ENCODE data around the gene TNKS2. TPM values are rescaled to one million over a fixed set of nuclear protein-coding genes. Genes with fewer than 3 reads are reported as not detected.
"Not testable (repeated sequence)": the region's sequence is repeated elsewhere in the genome, so short reads cannot be mapped to it uniquely, and the experiment has no call there.

The TNKS2 gene
- polyA plus RNA-seq (2012; ENCODE audit: missing spikeins), result 9.0 TPM

GRCh38 chr10:91797874-91798648 lies at the start of gene TNKS2:
Gene TNKS2, plus strand, starts transcription at chr10:91798426. Its CDS starts 265 bp downstream, at chr10:91798691.
- TF ChIP-seq POLR2A (IDR thresholded peaks at IDR 0.05; ENCODE audit: low read depth, low read length) (peak; percentile 76), POLR2AphosphoS5 (IDR thresholded peaks at IDR 0.05; ENCODE audit: low read depth, low read length) (peak; percentile 83), TAF1 (IDR thresholded peaks at IDR 0.05; ENCODE audit: borderline replicate concordance, low read depth, low read length) (peak; percentile 62; the same call in 1 of the 2 replicates)
- DNase-seq (ENCODE audit: insufficient read length), result peak; percentile 81
- peak; percentile 99 for FAIRE-seq

- FAIRE-seq; DNase-seq (ENCODE audit: insufficient read length): not testable (repeated sequence)
These were observed 48.6 kb upstream of the TNKS2 start for GRCh38 chr10:91749592-91749991.

- TF ChIP-seq POLR2AphosphoS5 (IDR thresholded peaks at IDR 0.05; ENCODE audit: low read depth, low read length) (no peak), POLR2A (IDR thresholded peaks at IDR 0.05; ENCODE audit: low read depth, low read length) (no peak), TAF1 (IDR thresholded peaks at IDR 0.05; ENCODE audit: borderline replicate concordance, low read depth, low read length) (no peak)
- no peak for FAIRE-seq
These were observed 41.9 kb upstream of the TNKS2 start for GRCh38 chr10:91756286-91756685.

GRCh38 chr10:91758303-91759146 lies 39.7 kb upstream of the TNKS2 start:
- peak; percentile 67 for FAIRE-seq
- DNase-seq (ENCODE audit: insufficient read length), result no peak

More at GRCh38 chr10:91756286-91756685, 41.9 kb upstream of the TNKS2 start:
- no peak for DNase-seq (ENCODE audit: insufficient read length)

GRCh38 chr10:91759581-91759986 lies 38.6 kb upstream of the TNKS2 start:
- FAIRE-seq (no peak), DNase-seq (ENCODE audit: insufficient read length) (no peak)
- TF ChIP-seq POLR2A (IDR thresholded peaks at IDR 0.05; ENCODE audit: low read depth, low read length) (no peak), TAF1 (IDR thresholded peaks at IDR 0.05; ENCODE audit: borderline replicate concordance, low read depth, low read length) (no peak), POLR2AphosphoS5 (IDR thresholded peaks at IDR 0.05; ENCODE audit: low read depth, low read length) (no peak)

More at GRCh38 chr10:91758303-91759146, 39.7 kb upstream of the TNKS2 start:
- TF ChIP-seq POLR2A (IDR thresholded peaks at IDR 0.05; ENCODE audit: low read depth, low read length), result no peak
- no peak for TF ChIP-seq POLR2AphosphoS5 (IDR thresholded peaks at IDR 0.05; ENCODE audit: low read depth, low read length)
- TF ChIP-seq TAF1 (IDR thresholded peaks at IDR 0.05; ENCODE audit: borderline replicate concordance, low read depth, low read length), result no peak

- TF ChIP-seq POLR2AphosphoS5 (IDR thresholded peaks at IDR 0.05; ENCODE audit: low read depth, low read length), result no peak
- no peak for TF ChIP-seq TAF1 (IDR thresholded peaks at IDR 0.05; ENCODE audit: borderline replicate concordance, low read depth, low read length)
- no peak for TF ChIP-seq POLR2A (IDR thresholded peaks at IDR 0.05; ENCODE audit: low read depth, low read length)
- DNase-seq (ENCODE audit: insufficient read length) (no peak), FAIRE-seq (no peak)
These were observed 36.5 kb upstream of the TNKS2 start for GRCh38 chr10:91761721-91762120.

GRCh38 chr10:91762878-91763277 lies 35.3 kb upstream of the TNKS2 start:
- FAIRE-seq, result no peak
- DNase-seq (ENCODE audit: insufficient read length), result no peak

GRCh38 chr10:91766676-91767075 lies 31.6 kb upstream of the TNKS2 start:
- TF ChIP-seq POLR2AphosphoS5 (IDR thresholded peaks at IDR 0.05; ENCODE audit: low read depth, low read length) (no peak), POLR2A (IDR thresholded peaks at IDR 0.05; ENCODE audit: low read depth, low read length) (no peak), TAF1 (IDR thresholded peaks at IDR 0.05; ENCODE audit: borderline replicate concordance, low read depth, low read length) (no peak)
- FAIRE-seq (no peak), DNase-seq (ENCODE audit: insufficient read length) (no peak)

More at GRCh38 chr10:91762878-91763277, 35.3 kb upstream of the TNKS2 start:
- TF ChIP-seq POLR2AphosphoS5 (IDR thresholded peaks at IDR 0.05; ENCODE audit: low read depth, low read length) (no peak), POLR2A (IDR thresholded peaks at IDR 0.05; ENCODE audit: low read depth, low read length) (no peak), TAF1 (IDR thresholded peaks at IDR 0.05; ENCODE audit: borderline replicate concordance, low read depth, low read length) (no peak)

- no peak for TF ChIP-seq POLR2A (IDR thresholded peaks at IDR 0.05; ENCODE audit: low read depth, low read length)
- no peak for TF ChIP-seq POLR2AphosphoS5 (IDR thresholded peaks at IDR 0.05; ENCODE audit: low read depth, low read length)
- TF ChIP-seq TAF1 (IDR thresholded peaks at IDR 0.05; ENCODE audit: borderline replicate concordance, low read depth, low read length), result no peak
- DNase-seq (ENCODE audit: insufficient read length) (no peak), FAIRE-seq (no peak)
These were observed 30.1 kb upstream of the TNKS2 start for GRCh38 chr10:91768123-91768522.

- FAIRE-seq (no peak), DNase-seq (ENCODE audit: insufficient read length) (no peak)
- TF ChIP-seq TAF1 (IDR thresholded peaks at IDR 0.05; ENCODE audit: borderline replicate concordance, low read depth, low read length), result no peak
- no peak for TF ChIP-seq POLR2AphosphoS5 (IDR thresholded peaks at IDR 0.05; ENCODE audit: low read depth, low read length)
- no peak for TF ChIP-seq POLR2A (IDR thresholded peaks at IDR 0.05; ENCODE audit: low read depth, low read length)
These were observed 26.3 kb upstream of the TNKS2 start for GRCh38 chr10:91771907-91772306.

GRCh38 chr10:91772461-91772860 lies 25.8 kb upstream of the TNKS2 start:
- no peak for TF ChIP-seq POLR2AphosphoS5 (IDR thresholded peaks at IDR 0.05; ENCODE audit: low read depth, low read length)
- no peak for TF ChIP-seq POLR2A (IDR thresholded peaks at IDR 0.05; ENCODE audit: low read depth, low read length)
- TF ChIP-seq TAF1 (IDR thresholded peaks at IDR 0.05; ENCODE audit: borderline replicate concordance, low read depth, low read length), result no peak
- DNase-seq (ENCODE audit: insufficient read length) (no peak), FAIRE-seq (no peak)

Measured in GM12892 (cell line).